Tibial nerve (tissue), 4 donors: ENCODE data around the gene NOX1. TPM values are rescaled to one million over a fixed set of nuclear protein-coding genes. Genes with fewer than 3 reads are reported as not detected.

Experiments
- DNase-seq, 2 donors: peaks; one replicate each; pipeline ENCODE4 v3.0.0-alpha.2; 2019; ENCODE audit warnings: low spot score in 2 of 2
- H3K27ac ChIP-seq, 4 donors: fragments of 200-600 bp; sonication (generic) in 3 of 4; one replicate each; pipeline ENCODE4 v1.5.1; 2017 to 2019; ENCODE audit warnings: mild to moderate bottlenecking in 1 of 4
- H3K27me3 ChIP-seq, 2 donors: fragments of 200-600 bp; sonication (generic) in 1 of 2; one replicate each; pipeline versions ENCODE4 v1.5.1 to v1.6.0; 2017 to 2019
- H3K36me3 ChIP-seq, 3 donors: fragments of 200-600 bp; sonication (generic); one replicate each; pipeline ENCODE4 v1.5.1; 2018 to 2019
- H3K4me1 ChIP-seq, 4 donors: fragments of 200-600 bp; sonication (generic) in 3 of 4; one replicate each; pipeline ENCODE4 v1.5.1; 2017 to 2019
- H3K4me3 ChIP-seq, 4 donors: fragments of 200-600 bp; sonication (generic) in 3 of 4; one replicate each; pipeline ENCODE4 v1.5.1; 2017 to 2019; ENCODE audit warnings: mild to moderate bottlenecking in 1 of 4, moderate library complexity in 1 of 4
- H3K9me3 ChIP-seq, 4 donors: fragments of 200-600 bp; sonication (generic) in 3 of 4; one replicate each; pipeline ENCODE4 v1.5.1; 2017 to 2019
- CTCF ChIP-seq, 5 experiments: fragments of 200-600 bp in 3 of 5; fragments of 450-650 bp in 2 of 5; sonication (generic) in 3 of 5; IDR thresholded peaks; one replicate each; pipeline ENCODE4 v1.5.1; 2016 to 2019; ENCODE audit warnings: antibody characterized with exemption in 5 of 5, mild to moderate bottlenecking in 3 of 5, moderate library complexity in 2 of 5
- EP300 ChIP-seq, 2 donors: sonication (generic); formaldehyde crosslinking; IDR thresholded peaks; one replicate each; pipeline ENCODE4 v1.6.1; 2017; ENCODE audit warnings: antibody characterized with exemption in 2 of 2, mild to moderate bottlenecking in 1 of 2
- POLR2A ChIP-seq, 2 donors: fragments of 450-650 bp; IDR thresholded peaks; one replicate each; pipeline ENCODE4 v1.6.1; 2017; ENCODE audit warnings: antibody characterized with exemption in 2 of 2, mild to moderate bottlenecking in 2 of 2, moderate library complexity in 2 of 2
- WGBS, 2 donors: methylation state at CpG; one replicate each; pipeline ENCODE4 v1.1.5; 2018; 5-methylcytosine and 5-hydroxymethylcytosine counted together
- total RNA-seq, 4 donors: library from RNA; depleted of rRNA; stranded (reverse); fragments of >200 nt; gene quantifications; one replicate each; pipeline ENCODE4 v1.1.0, GENCODE V29; 2016

The NOX1 gene
- total RNA-seq, 4 donors from 2014 or later, result not detected

GRCh38 chrX:100870527-100870926, 3.6 kb downstream of the NOX1 start:
- TF ChIP-seq POLR2A (IDR thresholded peaks at IDR 0.05), result no peak
- no peak for TF ChIP-seq CTCF (IDR thresholded peaks at IDR 0.05)
- TF ChIP-seq EP300 (IDR thresholded peaks at IDR 0.05), result no peak
- no peak overlapping the region for H3K27ac ChIP-seq
- no peak overlapping the region for H3K4me3 ChIP-seq
- peaks cover 0 to 10% of the 10 kb centered on the region in 2 donors for H3K27me3 ChIP-seq
- 49 to 68% methylated on average over 5 of the region's 5 CpGs for WGBS, 2 donors
- no peak for DNase-seq
- no peaks in the 10 kb centered on the region for H3K36me3 ChIP-seq
- H3K4me1 ChIP-seq, result no peaks in the 10 kb centered on the region
- no peaks in the 10 kb centered on the region for H3K9me3 ChIP-seq

- no peak overlapping the region for H3K27ac ChIP-seq
- no peak for DNase-seq
- H3K36me3 ChIP-seq, result no peaks in the 10 kb centered on the region
- no peaks in the 10 kb centered on the region for H3K4me1 ChIP-seq
- TF ChIP-seq POLR2A (IDR thresholded peaks at IDR 0.05), result no peak
- no peaks in the 10 kb centered on the region for H3K9me3 ChIP-seq
- WGBS, 2 donors, result 76 to 92% methylated on average over 2 of the region's 2 CpGs
- H3K27me3 ChIP-seq, result peaks cover 0 to 10% of the 10 kb centered on the region in 2 donors
- H3K4me3 ChIP-seq, result no peak overlapping the region
Measured at GRCh38 chrX:100868273-100868672, 5.9 kb downstream of the NOX1 start.

GRCh38 chrX:100864657-100865391, 9.3 kb downstream of the NOX1 start:
- Histone ChIP-seq H3K27me3 (peaks cover 0 to 4% of the 10 kb centered on the region in 2 donors), H3K36me3 (no peaks in the 10 kb centered on the region), H3K4me3 (no peak overlapping the region), H3K9me3 (no peaks in the 10 kb centered on the region), H3K4me1 (no peaks in the 10 kb centered on the region), H3K27ac (no peak overlapping the region)
- TF ChIP-seq POLR2A (IDR thresholded peaks at IDR 0.05), result no peak
- no peak for TF ChIP-seq CTCF (IDR thresholded peaks at IDR 0.05)
- no peak for TF ChIP-seq EP300 (IDR thresholded peaks at IDR 0.05)
- no peak for DNase-seq
- WGBS, 2 donors, result 65 to 80% methylated on average over 2 of the region's 2 CpGs

GRCh38 chrX:100863326-100863864, 10.8 kb downstream of the NOX1 start:
- no peaks in the 10 kb centered on the region for H3K9me3 ChIP-seq
- no peak for DNase-seq
- H3K27me3 ChIP-seq, result peaks cover 0 to 4% of the 10 kb centered on the region in 2 donors
- TF ChIP-seq EP300 (IDR thresholded peaks at IDR 0.05) (no peak), POLR2A (IDR thresholded peaks at IDR 0.05) (no peak), CTCF (IDR thresholded peaks at IDR 0.05) (no peak)
- H3K27ac ChIP-seq, result no peak overlapping the region
- no peaks in the 10 kb centered on the region for H3K36me3 ChIP-seq
- H3K4me3 ChIP-seq, result no peak overlapping the region
- WGBS, 2 donors, result 76 to 82% methylated on average over 6 of the region's 6 CpGs
- H3K4me1 ChIP-seq, result no peaks in the 10 kb centered on the region

- no peak overlapping the region for H3K27ac ChIP-seq
- H3K4me3 ChIP-seq, result no peak overlapping the region
- no peaks in the 10 kb centered on the region for H3K4me1 ChIP-seq
- 53 to 60% methylated on average over 2 of the region's 2 CpGs for WGBS, 2 donors
- no peak for TF ChIP-seq CTCF (IDR thresholded peaks at IDR 0.05)
- no peaks in the 10 kb centered on the region for H3K9me3 ChIP-seq
- H3K27me3 ChIP-seq, result peaks cover 0 to 11% of the 10 kb centered on the region in 2 donors
- DNase-seq, result no peak
- H3K36me3 ChIP-seq, result no peaks in the 10 kb centered on the region
Measured at GRCh38 chrX:100852810-100853209, 21.3 kb downstream of the NOX1 start.
